Measurements from ENCODE around the gene UBE2F. TPM values are rescaled to one million over a fixed set of nuclear protein-coding genes. Genes with fewer than 3 reads are reported as not detected.
"Not testable (repeated sequence)": the region's sequence is repeated elsewhere in the genome, so short reads cannot be mapped to it uniquely, and the experiment has no call there.

UBE2F gene
- polyA plus RNA-seq, 1 of the 3 experiments (the other 2 are of a cell fraction) = 56.9 TPM

GRCh38 chr2:238066218-238066617, 99.4 kb downstream of the UBE2F start:
- Histone ChIP-seq H3K27me3 (ENCODE audit: insufficient read depth) (no peaks in the 10 kb centered on the region), H3F3A (replicated peaks; ENCODE audit: insufficient read depth) (no peaks in the 10 kb centered on the region), H3K4me2 (no peak overlapping the region), H3K79me2 (ENCODE audit: insufficient read depth) (peaks cover 12% of the 10 kb centered on the region; the same call in 1 of the 2 replicates), H3K27ac (ENCODE audit: low read depth in 2 of 2, low read length in 1 of 2) (no peak overlapping the region), H3K4me1 (ENCODE audit: control insufficient read depth in 1 of 2, insufficient read depth in 2 of 2, low read depth in 1 of 2, low read length in 1 of 2) (peaks cover 5 to 7% of the 10 kb centered on the region in 2 experiments; a peak in 2 of 4 replicates), H3K36me3 (replicated peaks in 1 of 2; ENCODE audit: control insufficient read depth in 1 of 2, insufficient read depth in 2 of 2, low read length in 1 of 2) (peaks cover 28 to 45% of the 10 kb centered on the region in 2 experiments), H3K9me3 (no peaks in the 10 kb centered on the region), H3K9me2 (no peaks in the 10 kb centered on the region), H4K20me1 (ENCODE audit: insufficient read depth) (no peaks in the 10 kb centered on the region), H3K9ac (no peak overlapping the region), H2AFZ (ENCODE audit: low read depth) (no peak overlapping the region), H3K4me3 (ENCODE audit: low read depth in 2 of 2, low read length in 1 of 2) (no peak overlapping the region)
- WGBS (ENCODE audit: low lambda C conversion rate) = 86% methylated on average over 9 of the region's 9 CpGs
- TF ChIP-seq JUND (IDR thresholded peaks at IDR 0.05) (no peak), EP300 (IDR thresholded peaks at IDR 0.05; ENCODE audit: borderline replicate concordance in 1 of 2, low read depth in 1 of 2, low read length in 1 of 2) (no peak), FOXJ3 (CRISPR knock-in tag; IDR thresholded peaks at IDR 0.05) (no peak), RCOR1 (IDR thresholded peaks at IDR 0.05; ENCODE audit: low read length) (no peak), MEF2A (IDR thresholded peaks at IDR 0.05; ENCODE audit: borderline replicate concordance, low read depth) (no peak), USF2 (IDR thresholded peaks at IDR 0.05; ENCODE audit: borderline replicate concordance, low read depth, low read length) (no peak), SIN3A (IDR thresholded peaks at IDR 0.05; ENCODE audit: borderline replicate concordance, low read depth, low read length) (no peak), TEAD4 (IDR thresholded peaks at IDR 0.05; ENCODE audit: borderline replicate concordance, insufficient read depth) (no peak), TAF1 (IDR thresholded peaks at IDR 0.05; ENCODE audit: borderline replicate concordance, low read depth, low read length) (no peak), CHD2 (IDR thresholded peaks at IDR 0.05; ENCODE audit: low read length, partially characterized antibody) (no peak), YY1 (IDR thresholded peaks at IDR 0.05; ENCODE audit: low read depth) (no peak), ELF1 (IDR thresholded peaks at IDR 0.05) (no peak), POLR2AphosphoS5 (IDR thresholded peaks at IDR 0.05; ENCODE audit: low read depth, low read length) (no peak), GATA2 (CRISPR knock-in tag; IDR thresholded peaks at IDR 0.05) (no peak), RFX5 (IDR thresholded peaks at IDR 0.05; ENCODE audit: low read length) (no peak), FOSL2 (IDR thresholded peaks at IDR 0.05; ENCODE audit: borderline replicate concordance, low read depth) (no peak), RAD21 (IDR thresholded peaks at IDR 0.05; ENCODE audit: low read length) (no peak), TCF12 (IDR thresholded peaks at IDR 0.05) (no peak)
- TF ChIP-seq, protein P1, sequence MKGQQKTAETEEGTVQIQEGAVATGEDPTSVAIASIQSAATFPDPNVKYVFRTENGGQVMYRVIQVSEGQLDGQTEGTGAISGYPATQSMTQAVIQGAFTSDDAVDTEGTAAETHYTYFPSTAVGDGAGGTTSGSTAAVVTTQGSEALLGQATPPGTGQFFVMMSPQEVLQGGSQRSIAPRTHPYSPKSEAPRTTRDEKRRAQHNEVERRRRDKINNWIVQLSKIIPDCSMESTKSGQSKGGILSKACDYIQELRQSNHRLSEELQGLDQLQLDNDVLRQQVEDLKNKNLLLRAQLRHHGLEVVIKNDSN (IDR thresholded peaks at IDR 0.05; ENCODE audit: borderline replicate concordance, low read depth) = no peak
- TF ChIP-seq, protein P2, sequence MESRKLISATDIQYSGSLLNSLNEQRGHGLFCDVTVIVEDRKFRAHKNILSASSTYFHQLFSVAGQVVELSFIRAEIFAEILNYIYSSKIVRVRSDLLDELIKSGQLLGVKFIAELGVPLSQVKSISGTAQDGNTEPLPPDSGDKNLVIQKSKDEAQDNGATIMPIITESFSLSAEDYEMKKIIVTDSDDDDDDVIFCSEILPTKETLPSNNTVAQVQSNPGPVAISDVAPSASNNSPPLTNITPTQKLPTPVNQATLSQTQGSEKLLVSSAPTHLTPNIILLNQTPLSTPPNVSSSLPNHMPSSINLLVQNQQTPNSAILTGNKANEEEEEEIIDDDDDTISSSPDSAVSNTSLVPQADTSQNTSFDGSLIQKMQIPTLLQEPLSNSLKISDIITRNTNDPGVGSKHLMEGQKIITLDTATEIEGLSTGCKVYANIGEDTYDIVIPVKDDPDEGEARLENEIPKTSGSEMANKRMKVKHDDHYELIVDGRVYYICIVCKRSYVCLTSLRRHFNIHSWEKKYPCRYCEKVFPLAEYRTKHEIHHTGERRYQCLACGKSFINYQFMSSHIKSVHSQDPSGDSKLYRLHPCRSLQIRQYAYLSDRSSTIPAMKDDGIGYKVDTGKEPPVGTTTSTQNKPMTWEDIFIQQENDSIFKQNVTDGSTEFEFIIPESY (IDR thresholded peaks at IDR 0.05; ENCODE audit: borderline replicate concordance, low read depth) = no peak
- DNase-seq = no peak
- ChIA-PET POLR2A (no interaction called here), CTCF (interaction anchor here (1.8 kb wide), 1 partner anchor 98 kb away, joined by 4 read pairs; no protein-coding TSS in a partner anchor)

DNA sequence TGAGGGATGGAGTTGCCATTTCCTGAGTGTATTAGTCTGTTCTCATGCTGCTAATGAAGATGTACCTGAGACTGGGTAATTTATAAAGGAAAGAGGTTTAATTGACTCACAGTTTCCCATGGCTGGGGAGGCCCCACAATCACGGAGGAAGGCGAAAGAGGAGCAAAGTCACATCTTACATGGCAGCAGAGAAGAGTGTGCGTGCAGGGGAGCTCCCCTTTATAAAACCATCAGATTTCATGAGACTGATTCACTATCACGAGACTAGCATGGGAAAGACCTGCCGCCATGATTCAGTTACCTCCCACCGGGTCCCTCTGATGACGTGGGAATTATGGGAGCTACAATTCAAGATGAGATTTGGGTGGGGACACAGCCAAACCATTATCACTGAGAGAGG, 99.9 kb downstream of the UBE2F start:
- H3K4me3 ChIP-seq (ENCODE audit: low read depth in 2 of 2, low read length in 1 of 2); H3K4me1 ChIP-seq (ENCODE audit: control insufficient read depth in 1 of 2, insufficient read depth in 2 of 2, low read depth in 1 of 2, low read length in 1 of 2); H3K9me2 ChIP-seq; H2AFZ ChIP-seq (ENCODE audit: low read depth); POLR2A ChIA-PET; H3K27me3 ChIP-seq (ENCODE audit: insufficient read depth); H3K9me3 ChIP-seq; H4K20me1 ChIP-seq (ENCODE audit: insufficient read depth); H3K27ac ChIP-seq (ENCODE audit: low read depth in 2 of 2, low read length in 1 of 2); H3F3A ChIP-seq (replicated peaks; ENCODE audit: insufficient read depth); H3K9ac ChIP-seq; DNase-seq; H3K4me2 ChIP-seq: not testable (repeated sequence)
- peaks cover 28 to 47% of the 10 kb centered on the region in 2 experiments for H3K36me3 ChIP-seq (replicated peaks in 1 of 2; ENCODE audit: control insufficient read depth in 1 of 2, insufficient read depth in 2 of 2, low read length in 1 of 2)
- H3K79me2 ChIP-seq (ENCODE audit: insufficient read depth) = peaks cover 12% of the 10 kb centered on the region; the same call in 1 of the 2 replicates
- 95% methylated on average over 7 of the region's 7 CpGs for WGBS (ENCODE audit: low lambda C conversion rate)
- CTCF ChIA-PET = interaction anchor here (1.8 kb wide), 1 partner anchor 98 kb away, joined by 4 read pairs; no protein-coding TSS in a partner anchor
